HG03060 (cell line): ENCODE measurements around the gene CIB4.

ENCODE experiments used
- ATAC-seq: cut with Tn5 transposase; IDR thresholded peaks from one replicate; pipeline ENCODE4 v1.9.1; 2021; ENCODE audit warnings: low read depth, moderate number of reproducible peaks; ENCODE audit not compliant: unreplicated experiment

Gene CIB4

DNA sequence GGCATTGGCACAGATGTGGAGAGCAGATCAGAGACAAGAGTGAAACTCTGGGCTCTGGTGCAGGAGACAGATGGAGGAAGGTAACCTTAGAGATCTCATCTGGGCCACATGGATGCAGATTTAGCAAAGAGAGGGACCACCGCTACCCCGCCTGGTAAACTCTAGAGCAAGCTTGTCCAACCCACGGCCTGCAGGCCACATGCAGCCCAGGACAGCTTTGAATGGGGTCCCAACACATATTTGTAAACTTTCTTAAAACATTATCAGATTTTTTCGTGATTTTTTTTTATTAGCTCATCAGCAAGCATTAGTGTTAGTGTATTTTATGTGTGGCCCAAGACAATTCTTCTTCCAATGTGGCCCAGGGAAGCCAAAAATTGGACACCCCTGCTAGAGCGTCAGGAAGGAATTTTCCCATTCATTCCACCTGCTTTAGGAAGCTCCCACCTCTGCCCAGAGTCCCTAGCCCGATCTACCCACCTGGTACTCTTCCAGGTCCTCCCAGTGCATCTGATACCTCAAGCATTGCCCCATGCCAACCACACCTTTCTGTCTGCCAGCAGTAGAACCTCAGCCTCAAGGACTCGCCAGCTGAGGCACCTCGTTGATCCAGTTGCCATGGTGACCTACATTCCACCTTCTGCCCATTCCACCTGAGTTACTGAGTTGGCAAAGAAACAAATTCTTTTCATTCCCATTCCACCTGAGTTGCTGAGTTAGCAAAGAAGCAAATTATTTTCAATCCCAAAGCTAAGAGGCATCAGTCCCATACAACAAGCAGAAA, at the start of gene CIB4:
CIB4 (minus strand) TSS at position 586 of the 784 bp plus-strand sequence; CDS start at position 534, 52 bp downstream.
- no peak for ATAC-seq

DNA sequence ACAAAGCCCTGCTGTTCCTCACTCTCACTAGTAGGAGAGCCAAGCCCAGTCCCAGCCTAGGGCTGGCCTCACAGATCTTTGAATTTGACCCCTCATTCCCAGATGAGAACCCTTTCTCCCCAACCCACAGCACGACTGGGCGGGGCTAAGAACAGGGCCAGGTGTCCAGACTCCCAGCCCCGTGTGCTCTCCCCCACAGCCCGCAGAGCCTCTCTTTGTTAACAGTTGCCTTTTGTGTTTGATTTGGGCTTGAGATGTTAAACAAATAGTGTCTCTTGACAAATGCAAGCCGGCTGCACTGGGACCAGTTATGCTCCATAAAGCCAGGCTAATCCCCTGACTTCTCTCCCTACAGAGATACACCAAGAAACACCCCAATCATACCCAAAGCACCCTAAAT, 46.6 kb upstream of the CIB4 start:
- no peak for ATAC-seq

GRCh38 chr2:26687328-26687727, 46.2 kb upstream of the CIB4 start:
- ATAC-seq, result no peak

GRCh38 chr2:26685989-26686839, 45.0 kb upstream of the CIB4 start:
- ATAC-seq, result no peak

DNA sequence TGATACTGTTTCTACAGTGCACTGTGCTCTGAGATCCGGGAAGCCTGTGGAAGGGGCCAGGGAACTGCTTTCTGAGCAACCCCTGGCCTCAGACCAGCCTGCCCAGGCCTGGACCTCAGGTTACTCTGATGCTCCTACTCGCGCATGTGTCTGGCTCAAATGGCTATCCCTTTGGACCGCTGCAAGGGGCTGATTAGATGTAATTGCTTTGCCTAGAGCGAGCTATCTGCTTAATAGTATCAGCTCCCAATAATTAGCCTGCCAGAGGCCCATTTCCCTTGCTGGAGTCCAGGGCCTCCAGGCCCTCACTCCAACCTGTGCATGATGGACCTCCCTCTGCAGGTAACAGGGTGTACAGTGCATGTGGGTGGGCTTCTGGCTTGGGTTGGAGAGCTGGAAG, 44.2 kb upstream of the CIB4 start:
- no peak for ATAC-seq

- no peak for ATAC-seq
These were observed 42.4 kb upstream of the CIB4 start for GRCh38 chr2:26683583-26683982.

GRCh38 chr2:26682155-26682554, 41.0 kb upstream of the CIB4 start:
- ATAC-seq, result no peak

GRCh38 chr2:26681656-26682055, 40.5 kb upstream of the CIB4 start:
- no peak for ATAC-seq

DNA sequence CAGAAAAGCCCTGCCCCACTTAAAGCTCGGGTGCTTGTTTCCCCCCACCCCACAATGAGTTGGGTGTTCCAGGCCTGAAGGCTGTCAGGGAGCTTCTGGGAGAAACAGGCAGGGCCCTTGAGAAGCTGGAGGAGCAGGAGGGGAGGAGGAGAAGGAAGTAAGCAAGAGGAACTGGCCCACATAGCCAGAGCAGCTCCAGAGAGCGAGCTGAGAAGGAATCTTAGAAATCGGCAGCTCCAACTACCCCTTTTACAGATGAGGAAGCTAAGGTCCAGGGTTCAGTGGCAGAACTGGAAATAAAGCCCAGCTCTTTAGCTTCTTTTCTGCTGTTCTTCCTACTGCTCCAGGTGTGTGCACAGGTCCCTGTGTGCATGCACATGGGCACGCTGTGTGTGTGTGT, 38.7 kb upstream of the CIB4 start:
- ATAC-seq, result no peak

DNA sequence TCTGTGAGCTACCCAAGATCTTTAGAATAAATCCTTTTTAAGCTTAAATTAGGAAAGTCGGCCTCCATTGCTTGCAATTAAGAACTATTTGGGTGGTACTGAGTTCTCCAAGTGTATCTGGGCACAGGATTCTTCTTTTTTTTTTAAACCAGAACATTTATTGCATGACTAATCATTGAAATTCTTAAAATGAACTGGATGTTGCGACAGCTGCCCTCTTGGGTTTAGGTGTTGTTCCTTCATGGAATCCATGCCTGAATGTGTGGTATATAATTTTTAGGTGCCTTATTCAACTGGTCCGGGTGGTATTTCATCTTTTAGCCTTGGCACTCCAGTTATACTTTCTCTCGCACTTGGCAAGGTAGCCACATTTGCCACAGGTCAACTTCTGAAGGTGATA, 36.9 kb upstream of the CIB4 start:
- ATAC-seq, result no peak

GRCh38 chr2:26675651-26676255, 34.6 kb upstream of the CIB4 start:
- no peak for ATAC-seq

- ATAC-seq, result no peak
These were observed 33.6 kb upstream of the CIB4 start for GRCh38 chr2:26674771-26675170.

DNA sequence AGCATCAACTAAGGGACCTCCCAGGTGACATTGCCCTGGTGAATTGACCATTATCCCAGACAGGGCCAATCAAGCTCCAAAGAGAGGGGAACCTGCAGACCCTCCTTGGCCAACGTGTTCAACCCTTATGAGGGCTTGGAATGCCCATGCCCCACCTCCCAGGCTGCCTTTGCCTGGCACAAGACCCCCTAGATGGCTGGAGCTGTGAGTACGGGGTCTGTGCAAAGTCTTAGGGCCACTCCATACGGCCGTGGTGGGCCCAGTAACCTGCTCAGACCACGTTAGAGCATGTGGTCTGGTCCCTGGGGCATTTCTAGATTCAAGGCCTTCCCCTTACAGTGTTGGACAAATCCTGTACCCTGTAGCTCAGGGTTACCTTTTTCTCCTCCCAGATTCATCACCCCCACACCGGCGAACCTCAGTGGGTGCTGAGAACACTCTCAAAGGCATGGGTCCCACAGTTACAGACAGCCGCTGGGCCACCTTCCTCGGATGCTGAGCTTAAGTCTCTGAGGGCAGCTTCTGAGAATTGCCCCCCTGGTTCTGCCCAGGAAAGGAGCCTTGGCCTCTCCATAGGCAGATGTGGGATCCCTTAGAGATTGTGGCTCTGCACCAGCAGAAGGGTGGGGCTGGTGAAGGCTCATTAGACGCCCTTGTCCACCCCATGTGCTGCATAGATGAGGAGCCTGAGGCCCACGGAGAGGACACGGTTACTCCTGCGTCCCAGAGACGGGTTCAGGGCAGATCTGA, 33.0 kb upstream of the CIB4 start:
- ATAC-seq, result no peak

- ATAC-seq, result no peak
These were observed 31.7 kb upstream of the CIB4 start for GRCh38 chr2:26672818-26673393.

GRCh38 chr2:26672112-26672817, 31.1 kb upstream of the CIB4 start:
- ATAC-seq, result no peak

DNA sequence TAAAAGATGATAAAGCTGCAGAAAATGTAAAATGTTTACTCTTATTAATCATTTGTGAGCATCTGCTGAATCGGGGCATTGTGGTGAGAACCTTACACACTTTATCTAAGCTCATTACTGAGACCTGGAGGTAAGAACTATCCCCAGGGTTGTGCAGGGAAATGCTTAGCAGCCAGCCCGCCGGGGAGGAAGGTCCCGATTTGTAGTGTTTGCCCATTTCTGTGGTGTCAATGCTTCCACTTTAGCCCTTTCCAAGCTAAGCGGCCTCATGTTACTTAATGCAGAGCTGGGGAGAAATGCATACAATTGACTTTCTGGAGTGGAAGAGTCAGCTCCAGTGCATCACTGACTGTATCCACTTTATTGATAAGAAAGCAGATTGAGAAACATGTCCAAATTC, 30.5 kb upstream of the CIB4 start:
- no peak for ATAC-seq

GRCh38 chr2:26670931-26671460, 29.8 kb upstream of the CIB4 start:
- ATAC-seq, result no peak

DNA sequence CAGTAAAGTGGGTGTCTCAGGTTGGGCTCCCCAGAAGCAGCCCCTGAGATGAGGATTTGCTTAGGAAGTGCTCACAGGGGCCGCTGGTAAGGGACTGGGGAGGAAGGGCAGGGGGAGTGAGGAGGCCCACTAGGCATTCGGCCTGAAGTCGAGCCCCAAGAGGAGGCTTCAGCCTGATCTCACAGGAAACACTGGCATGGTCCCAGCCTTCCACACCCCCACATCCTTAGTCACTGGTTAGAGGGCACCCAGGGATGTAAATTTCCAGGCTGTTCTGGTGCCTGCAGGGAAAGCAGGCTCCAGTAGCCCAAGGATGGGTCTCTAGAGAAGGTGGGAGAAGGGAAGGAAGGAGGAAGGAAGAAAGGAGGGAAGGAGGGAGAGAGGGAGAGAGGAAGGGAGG, 29.0 kb upstream of the CIB4 start:
- ATAC-seq, result no peak
